ENCODE results near the gene LAMTOR2.

- TF ChIP-seq SIN3A (IDR thresholded peaks at IDR 0.05; ENCODE audit: borderline replicate concordance, insufficient read depth, low read length) (no peak), TAF1 (IDR thresholded peaks at IDR 0.05; ENCODE audit: borderline replicate concordance, insufficient read depth, low read length) (no peak), POLR2AphosphoS5 (IDR thresholded peaks at IDR 0.05; ENCODE audit: low read depth, low read length) (no peak)
Observed at GRCh38 chr1:156065212-156065611, 10.6 kb downstream of the LAMTOR2 start.

Data from PFSK-1 (cell line).